H9 (cell line): ENCODE measurements around the gene SCP2. TPM values are rescaled to one million over a fixed set of nuclear protein-coding genes. Genes with fewer than 3 reads are reported as not detected.
A peak's percentile ranks its signal among the peaks of the same experiment; 100 is the strongest.

Experiments used
- DNase-seq: peaks from one replicate; pipeline ENCODE4 v3.0.0-alpha.2; 2017
- H2AFZ ChIP-seq: one replicate; pipeline ENCODE4 v1.6.1; 2013; ENCODE audit warnings: mild to moderate bottlenecking, low read length, control low read depth, moderate library complexity
- H2AK5ac ChIP-seq: 2 replicates; pipeline ENCODE4 v1.6.1; 2013; ENCODE audit warnings: low read length, control low read depth, mixed read lengths; ENCODE audit not compliant: insufficient read length
- H2BK120ac ChIP-seq: one replicate; pipeline ENCODE4 v1.6.1; 2013; ENCODE audit warnings: low read depth, mild to moderate bottlenecking, low read length, control low read depth, inconsistent platforms; ENCODE audit not compliant: poor library complexity, severe bottlenecking
- H2BK12ac ChIP-seq: 2 replicates; pipeline ENCODE4 v1.6.1; 2013; ENCODE audit warnings: low read length, control low read depth, mixed read lengths, low read depth; ENCODE audit not compliant: insufficient read length
- H2BK15ac ChIP-seq: 2 replicates; pipeline ENCODE4 v1.6.1; 2013; ENCODE audit warnings: low read depth, low read length, control low read depth
- H2BK20ac ChIP-seq: one replicate; pipeline ENCODE4 v1.6.1; 2013; ENCODE audit warnings: low read depth, mild to moderate bottlenecking, low read length, control low read depth, inconsistent platforms; ENCODE audit not compliant: poor library complexity, severe bottlenecking
- H2BK5ac ChIP-seq: 2 replicates; pipeline ENCODE4 v1.6.1; 2013; ENCODE audit warnings: low read length, control low read depth, mixed read lengths; ENCODE audit not compliant: insufficient read length
- H3K14ac ChIP-seq: 2 replicates; pipeline ENCODE4 v1.6.1; 2013; ENCODE audit warnings: low read length, control low read depth; ENCODE audit not compliant: insufficient read depth
- H3K18ac ChIP-seq: 2 replicates; pipeline ENCODE4 v1.6.1; 2013; ENCODE audit warnings: low read depth, mild to moderate bottlenecking, mixed read lengths, low read length, control low read depth; ENCODE audit not compliant: insufficient read length
- H3K23ac ChIP-seq: 2 replicates; pipeline ENCODE4 v1.6.1; 2013; ENCODE audit warnings: low read length, control low read depth, mixed read lengths, low read depth; ENCODE audit not compliant: insufficient read length
- H3K23me2 ChIP-seq: 2 replicates; pipeline ENCODE4 v1.6.1; 2013; ENCODE audit warnings: low read depth, mild to moderate bottlenecking, mixed read lengths, low read length, control low read depth; ENCODE audit not compliant: insufficient read length, poor library complexity, severe bottlenecking
- H3K27ac ChIP-seq: 2 replicates; pipeline ENCODE4 v1.5.1; 2013; ENCODE audit warnings: low read length, control low read depth, mixed read lengths, low read depth; ENCODE audit not compliant: insufficient read length
- H3K27me3 ChIP-seq: 2 replicates; pipeline ENCODE4 v1.6.1; 2013; ENCODE audit warnings: low read length, control low read depth, inconsistent platforms; ENCODE audit not compliant: insufficient read depth
- H3K4ac ChIP-seq: 2 replicates; pipeline ENCODE4 v1.6.1; 2013; ENCODE audit warnings: low read depth, mild to moderate bottlenecking, control low read depth, inconsistent platforms, low read length, moderate library complexity
- H3K4me1 ChIP-seq: 2 replicates; pipeline ENCODE4 v1.6.1; 2013; ENCODE audit warnings: low read length, control low read depth, inconsistent platforms; ENCODE audit not compliant: insufficient read depth
- H3K4me2 ChIP-seq: 2 replicates; pipeline ENCODE4 v1.6.1; 2013; ENCODE audit warnings: low read length, control low read depth, mixed read lengths; ENCODE audit not compliant: insufficient read length, insufficient read depth
- H3K56ac ChIP-seq: 2 replicates; pipeline ENCODE4 v1.6.1; 2013; ENCODE audit warnings: low read depth, mild to moderate bottlenecking, mixed read lengths, low read length, control low read depth; ENCODE audit not compliant: insufficient read length
- H3K79me1 ChIP-seq: 2 replicates; pipeline ENCODE4 v1.6.1; 2013; ENCODE audit warnings: low read depth, mild to moderate bottlenecking, moderate library complexity, low read length, control low read depth, inconsistent platforms; ENCODE audit not compliant: insufficient read depth, poor library complexity, severe bottlenecking
- H3K79me2 ChIP-seq: 2 replicates; pipeline ENCODE4 v1.6.1; 2013; ENCODE audit warnings: low read length, control low read depth, inconsistent platforms; ENCODE audit not compliant: insufficient read depth
- H3K9ac ChIP-seq: 2 replicates; pipeline ENCODE4 v1.6.1; 2013; ENCODE audit warnings: low read length, control low read depth, mixed read lengths; ENCODE audit not compliant: insufficient read length; ENCODE audit errors: extremely low read depth
- H3K9me3 ChIP-seq: one replicate; pipeline ENCODE4 v1.6.1; 2013; ENCODE audit warnings: low read depth, low read length, inconsistent platforms; ENCODE audit not compliant: control insufficient read depth
- H3T11ph ChIP-seq: one replicate; pipeline ENCODE4 v1.6.1; 2013; ENCODE audit warnings: mild to moderate bottlenecking, low read length, control low read depth, inconsistent platforms
- H4K20me1 ChIP-seq: one replicate; pipeline ENCODE4 v1.6.1; 2013; ENCODE audit not compliant: control insufficient read depth, insufficient read length, insufficient read depth
- H4K5ac ChIP-seq: 2 replicates; pipeline ENCODE4 v1.6.1; 2013; ENCODE audit warnings: low read depth, mild to moderate bottlenecking, mixed read lengths, low read length, control low read depth; ENCODE audit not compliant: insufficient read length
- H4K8ac ChIP-seq: replicated peaks from 2 replicates; pipeline ENCODE4 v1.6.1; 2013; ENCODE audit warnings: low read length, control low read depth, mixed read lengths, low read depth; ENCODE audit not compliant: insufficient read length
- H4K91ac ChIP-seq: 2 replicates; pipeline ENCODE4 v1.6.1; 2013; ENCODE audit warnings: low read depth, mild to moderate bottlenecking, moderate library complexity, mixed read lengths, low read length, control low read depth; ENCODE audit not compliant: insufficient read length
- H3K27ac Mint-ChIP-seq, 3 experiments: 2 replicates in 2 of 3; 3 replicates in 1 of 3; pipeline ENCODE4 v1.8.0; 2020 to 2021; ENCODE audit warnings: mixed read lengths in 3 of 3, mild to moderate bottlenecking in 1 of 3, moderate library complexity in 1 of 3
- H3K27me3 Mint-ChIP-seq: 2 replicates; pipeline ENCODE4 v1.8.0; 2021; ENCODE audit warnings: low read depth, mild to moderate bottlenecking, moderate library complexity, mixed read lengths
- H3K36me3 Mint-ChIP-seq, 3 experiments: 2 replicates in 2 of 3; 3 replicates in 1 of 3; pipeline ENCODE4 v1.8.0; 2020 to 2021; ENCODE audit warnings: low read depth in 3 of 3, mixed read lengths in 3 of 3; ENCODE audit not compliant: insufficient read depth in 1 of 3
- H3K4me1 Mint-ChIP-seq, 2 experiments: 2 replicates each; pipeline ENCODE4 v1.8.0; 2020; ENCODE audit warnings: mixed read lengths in 2 of 2
- H3K4me3 Mint-ChIP-seq, 2 experiments: 2 replicates in 1 of 2; 3 replicates in 1 of 2; pipeline ENCODE4 v1.8.0; 2020 to 2021; ENCODE audit warnings: mild to moderate bottlenecking in 2 of 2, mixed read lengths in 2 of 2, moderate library complexity in 1 of 2
- H3K9me3 Mint-ChIP-seq, 2 experiments: 2 replicates in 1 of 2; 3 replicates in 1 of 2; pipeline ENCODE4 v1.8.0; 2020; ENCODE audit warnings: mild to moderate bottlenecking in 2 of 2, mixed read lengths in 2 of 2, moderate library complexity in 1 of 2
- CTCF ChIP-seq: fragments of 200-600 bp; sonication (generic); conservative IDR thresholded peaks from 3 replicates; pipeline ENCODE4 v1.8.0; 2021; ENCODE audit warnings: antibody characterized with exemption, mild to moderate bottlenecking
- WGBS: extraction: QIAGEN DNeasy Blood & Tissue Kit; methylation state at CpG from one replicate; pipeline ENCODE4 v1.1.7; 2013; ENCODE audit warnings: missing lambda C conversion rate, low lambda C conversion rate, mixed read lengths; ENCODE audit not compliant: insufficient read length; ENCODE audit errors: extremely low coverage; 5-methylcytosine and 5-hydroxymethylcytosine counted together
- total RNA-seq: library from RNA; stranded (reverse); gene quantifications from 2 replicates; pipeline ENCODE4 v1.2.1, GENCODE V29; 2021

The SCP2 gene
- total RNA-seq, 1 experiment from 2014 or later, result 48.8 TPM

DNA sequence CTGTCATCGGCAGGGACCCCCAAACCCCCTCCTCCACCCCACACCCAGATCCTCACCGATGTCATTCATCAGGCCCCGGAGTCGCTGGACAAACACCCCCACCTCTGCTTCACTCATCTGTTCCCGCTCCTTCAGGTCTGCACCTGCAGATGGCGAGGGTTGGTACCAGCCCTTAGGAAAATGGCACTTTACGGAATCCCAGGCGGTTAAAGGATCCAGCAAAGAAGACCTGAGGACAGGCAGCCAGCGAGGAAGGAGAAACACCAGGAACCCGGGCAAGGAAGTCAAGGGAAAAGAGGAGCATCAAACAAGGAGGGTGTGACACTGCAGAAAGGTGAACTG is 19.3 kb upstream of the SCP2 start:
- no peak overlapping the region for H2BK12ac ChIP-seq
- H3K9me3 ChIP-seq, result no peaks in the 10 kb centered on the region
- no peaks in the 10 kb centered on the region for H3K9me3 Mint-ChIP-seq
- no peak overlapping the region for H2BK5ac ChIP-seq
- WGBS, result no CpG with 5 or more reads among the region's 10 CpGs
- H3K79me1 ChIP-seq, result no peaks in the 10 kb centered on the region
- no peak overlapping the region for H2AFZ ChIP-seq
- no peak overlapping the region for H3K9ac ChIP-seq
- H3K27me3 Mint-ChIP-seq, result no peaks in the 10 kb centered on the region
- H3K27ac Mint-ChIP-seq, result peak overlapping the region in 2 of 3 experiments; percentile 49 to 54; a peak in 1 of 7 replicates
- no peak overlapping the region for H3K18ac ChIP-seq
- H2BK120ac ChIP-seq, result no peak overlapping the region
- no peak overlapping the region for H4K5ac ChIP-seq
- no peaks in the 10 kb centered on the region for H3K23me2 ChIP-seq
- DNase-seq, result no peak
- H3K14ac ChIP-seq, result no peak overlapping the region
- H3K4me1 Mint-ChIP-seq, result peaks cover 33 to 34% of the 10 kb centered on the region in 2 experiments
- no peak overlapping the region for H2BK20ac ChIP-seq
- no peak overlapping the region for H4K91ac ChIP-seq
- no peak overlapping the region for H3K4me3 Mint-ChIP-seq
- no peak overlapping the region for H4K8ac ChIP-seq
- H3K4ac ChIP-seq, result no peak overlapping the region
- no peak overlapping the region for H3K4me2 ChIP-seq
- no peaks in the 10 kb centered on the region; the same call in 1 of the 2 replicates for H3K4me1 ChIP-seq
- H3K23ac ChIP-seq, result no peak overlapping the region
- H3K79me2 ChIP-seq, result no peaks in the 10 kb centered on the region
- H3K27me3 ChIP-seq, result no peaks in the 10 kb centered on the region
- H2AK5ac ChIP-seq, result no peak overlapping the region
- H3T11ph ChIP-seq, result no peak overlapping the region
- peaks cover 0 to 3% (median 0%) of the 10 kb centered on the region in 3 experiments; a peak in 1 of 7 replicates for H3K36me3 Mint-ChIP-seq
- H2BK15ac ChIP-seq, result no peak overlapping the region
- H3K27ac ChIP-seq, result no peak overlapping the region
- H3K56ac ChIP-seq, result no peak overlapping the region
- no peaks in the 10 kb centered on the region for H4K20me1 ChIP-seq
- no peak for TF ChIP-seq CTCF
